ENCODE data around the gene OR5T1. TPM values are rescaled to one million over a fixed set of nuclear protein-coding genes. Genes with fewer than 3 reads are reported as not detected.

OR5T1 gene
- total RNA-seq (2022; extraction: Qiagen RNA extraction) = not detected in 5 replicates

DNA sequence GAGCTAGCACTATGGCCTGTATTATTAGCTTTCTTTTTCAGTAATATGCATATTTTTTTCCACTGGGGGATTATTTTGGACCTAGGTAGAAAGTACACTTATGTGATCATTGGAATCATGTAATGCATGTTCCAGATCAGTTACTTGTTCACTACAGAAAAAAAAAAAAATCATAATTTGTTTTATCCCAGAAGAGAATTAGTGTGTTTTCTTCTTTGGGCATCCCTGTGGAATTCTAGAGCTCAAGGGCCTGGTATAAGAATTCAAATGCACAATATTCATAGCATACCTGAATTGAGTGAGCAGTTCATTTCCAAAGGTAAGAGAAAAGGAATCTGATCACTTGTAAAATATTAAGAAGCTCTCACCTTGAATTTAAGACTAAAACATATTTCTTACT lies at the start of gene OR5T1:
OR5T1 (plus strand) TSS at position 301 of the 400 bp plus-strand sequence. CDS start 1,485 bp downstream, outside the sequence.

GRCh38 chr11:56234155-56234554 lies 39.8 kb upstream of the OR5T1 start, which contains the start of gene OR5T2:
TSS of gene OR5T2 (minus strand) at chr11:56234255. CDS start at chr11:56233062, 1,193 bp downstream.

DNA sequence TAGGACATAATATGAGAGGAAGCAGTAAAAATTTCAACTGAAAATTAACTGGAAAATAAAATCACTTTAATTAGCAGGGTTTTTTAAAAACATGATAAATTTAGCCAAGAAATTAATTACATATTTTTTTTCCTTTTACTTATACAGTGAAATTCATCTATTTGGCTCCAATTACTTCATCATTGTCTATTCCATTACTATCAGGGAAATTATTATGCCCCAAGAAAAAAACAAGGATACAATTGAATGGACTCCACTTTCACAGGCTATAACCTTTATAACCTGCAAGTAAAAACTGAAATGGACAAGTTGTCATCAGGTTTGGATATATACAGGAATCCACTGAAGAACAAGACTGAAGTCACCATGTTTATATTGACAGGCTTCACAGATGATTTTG lies 22.0 kb upstream of the OR5T1 start, which contains the start of gene OR5T3:
OR5T3 (plus strand) TSS at position 301 of the 400 bp plus-strand sequence; CDS start at position 301, 0 bp downstream.

DNA sequence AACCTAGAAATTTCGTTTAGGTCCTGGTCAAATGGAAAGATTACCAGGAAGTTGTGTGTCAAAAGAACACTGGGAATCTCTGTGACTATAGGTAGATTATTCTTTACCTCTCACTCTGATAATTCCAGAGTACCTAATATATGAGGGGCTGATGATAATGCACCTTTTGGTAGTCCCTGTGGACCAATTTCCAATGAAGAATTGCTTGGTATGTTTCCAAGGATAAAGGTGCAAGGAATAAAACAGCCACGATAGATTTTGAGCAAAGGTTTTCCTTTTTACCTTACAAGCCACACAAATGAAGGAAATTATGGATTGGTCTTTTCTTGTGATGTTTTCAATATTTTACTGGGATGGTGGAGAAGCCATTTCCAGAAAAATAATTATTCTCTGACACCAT lies 18.2 kb downstream of the OR5T1 start, which contains the start of gene OR8H1:
OR8H1 (minus strand) TSS at position 101 of the 400 bp plus-strand sequence. CDS start 1,192 bp downstream, outside the sequence.

GRCh38 chr11:56314844-56315243 lies 40.9 kb downstream of the OR5T1 start, which contains the start of gene OR8K3:
TSS of gene OR8K3 (plus strand) at chr11:56315144. CDS start at chr11:56318307, 3,163 bp downstream.

Other genes with a start within 250 kb of the OR5T1 start
- not detected in 5 replicates for gene OR5AS1, start 246.5 kb upstream of the OR5T1 start, total RNA-seq (2022; extraction: Qiagen RNA extraction)
- not detected in 5 replicates for gene OR8I2, start 180.8 kb upstream of the OR5T1 start, total RNA-seq (2022; extraction: Qiagen RNA extraction)
- gene OR8H2, start 170.5 kb upstream of the OR5T1 start, total RNA-seq (2022; extraction: Qiagen RNA extraction) = not detected in 5 replicates
- not detected in 5 replicates for gene OR8H3, start 151.8 kb upstream of the OR5T1 start, total RNA-seq (2022; extraction: Qiagen RNA extraction)
- not detected in 5 replicates for gene OR8J3, start 134.0 kb upstream of the OR5T1 start, total RNA-seq (2022; extraction: Qiagen RNA extraction)
- gene OR8K5, start 113.8 kb upstream of the OR5T1 start, total RNA-seq (2022; extraction: Qiagen RNA extraction) = not detected in 5 replicates
- not detected in 5 replicates for gene OR5J2, start 97.5 kb upstream of the OR5T1 start, total RNA-seq (2022; extraction: Qiagen RNA extraction)
- not detected in 5 replicates for gene OR5T2, start 39.9 kb upstream of the OR5T1 start, total RNA-seq (2022; extraction: Qiagen RNA extraction)
- gene OR5T3, start 21.9 kb upstream of the OR5T1 start, total RNA-seq (2022; extraction: Qiagen RNA extraction) = not detected in 5 replicates
- gene OR8H1, start 18.1 kb downstream of the OR5T1 start, total RNA-seq (2022; extraction: Qiagen RNA extraction) = not detected in 5 replicates
- not detected in 5 replicates for gene OR8K3, start 41.0 kb downstream of the OR5T1 start, total RNA-seq (2022; extraction: Qiagen RNA extraction)
- not detected in 5 replicates for gene OR8K1, start 71.9 kb downstream of the OR5T1 start, total RNA-seq (2022; extraction: Qiagen RNA extraction)
- not detected in 5 replicates for gene OR8J1, start 80.1 kb downstream of the OR5T1 start, total RNA-seq (2022; extraction: Qiagen RNA extraction)
- gene OR8U1, start 101.5 kb downstream of the OR5T1 start, total RNA-seq (2022; extraction: Qiagen RNA extraction) = not detected in 5 replicates
- gene OR5AL1, start 138.5 kb downstream of the OR5T1 start, total RNA-seq (2022; extraction: Qiagen RNA extraction) = not detected in 5 replicates
- not detected in 5 replicates for gene OR5M3, start 199.2 kb downstream of the OR5T1 start, total RNA-seq (2022; extraction: Qiagen RNA extraction)
- gene OR5M8, start 217.2 kb downstream of the OR5T1 start, total RNA-seq (2022; extraction: Qiagen RNA extraction) = not detected in 5 replicates

Measured in A549 treated with Hydrocortisone at 1 μM for 4 hours (cell line).